Vagina (tissue), 2 donors: ENCODE measurements around the gene KLF4. TPM values are rescaled to one million over a fixed set of nuclear protein-coding genes. Genes with fewer than 3 reads are reported as not detected.

Source experiments
- DNase-seq, 2 donors: peaks; one replicate each; pipeline ENCODE4 v3.0.0-alpha.2; 2017; ENCODE audit errors: extremely low spot score in 2 of 2
- H3K27ac ChIP-seq: fragments of 200-600 bp; sonication (generic); one replicate; pipeline ENCODE4 v1.5.1; 2019
- H3K27me3 ChIP-seq: fragments of 200-600 bp; sonication (generic); one replicate; pipeline ENCODE4 v1.5.1; 2019
- H3K36me3 ChIP-seq, 2 donors: fragments of 200-600 bp; sonication (generic); one replicate each; pipeline ENCODE4 v1.5.1; 2017 to 2019
- H3K4me1 ChIP-seq: fragments of 200-600 bp; sonication (generic); one replicate; pipeline ENCODE4 v1.5.1; 2019
- H3K4me3 ChIP-seq, 2 donors: fragments of 200-600 bp; sonication (generic); 1 replicate in 1 of 2; 2 replicates in 1 of 2; pipeline ENCODE4 v1.5.1; 2016 to 2019
- H3K9me3 ChIP-seq: fragments of 200-600 bp; sonication (generic); one replicate; pipeline ENCODE4 v1.5.1; 2019
- CTCF ChIP-seq, 3 experiments: fragments of 450-650 bp in 2 of 3; fragments of 200-600 bp in 1 of 3; sonication (generic) in 1 of 3; IDR thresholded peaks; one replicate each; pipeline ENCODE4 v1.5.1; 2017 to 2019; ENCODE audit warnings: antibody characterized with exemption in 3 of 3, mild to moderate bottlenecking in 2 of 3, moderate library complexity in 2 of 3
- POLR2A ChIP-seq, 2 donors: fragments of 450-650 bp; IDR thresholded peaks; one replicate each; pipeline ENCODE4 v1.6.1; 2017; ENCODE audit warnings: antibody characterized with exemption in 2 of 2, mild to moderate bottlenecking in 2 of 2, moderate library complexity in 2 of 2
- POLR2AphosphoS5 ChIP-seq, 2 donors: sonication (generic); formaldehyde crosslinking; IDR thresholded peaks; one replicate each; pipeline ENCODE4 v1.9.0; 2017; ENCODE audit warnings: antibody characterized with exemption in 2 of 2, mild to moderate bottlenecking in 2 of 2, low read depth in 1 of 2; ENCODE audit not compliant: insufficient read depth in 1 of 2
- intact Hi-C: fragments of 100-400 bp; cut with DNase I; formaldehyde crosslinking; loops from one replicate; pipeline ENCODE4 v1.15.1; 2023
- total RNA-seq: library from RNA; depleted of rRNA; stranded (reverse); fragments of >200 nt; gene quantifications from one replicate; pipeline ENCODE4 v1.2.3, GENCODE V29; 2016

KLF4 gene
- total RNA-seq, 1 donor from 2014 or later = 144 TPM

GRCh38 chr9:107528686-107529085, 39.1 kb upstream of the KLF4 start:
- H3K4me1 ChIP-seq = no peaks in the 10 kb centered on the region
- DNase-seq = no peak
- no peaks in the 10 kb centered on the region for H3K27me3 ChIP-seq
- no peaks in the 10 kb centered on the region for H3K36me3 ChIP-seq
- intact Hi-C loops = no loop called here
- no peak overlapping the region for H3K4me3 ChIP-seq
- no peak overlapping the region for H3K27ac ChIP-seq
- no peak for TF ChIP-seq POLR2AphosphoS5 (IDR thresholded peaks at IDR 0.05; ENCODE audit: insufficient read depth in 1 of 2, low read depth in 1 of 2)
- no peaks in the 10 kb centered on the region for H3K9me3 ChIP-seq

- no peak overlapping the region for H3K4me3 ChIP-seq
Measured at GRCh38 chr9:107523539-107523938, 34.0 kb upstream of the KLF4 start.

GRCh38 chr9:107520186-107520585, 30.6 kb upstream of the KLF4 start:
- no peak for TF ChIP-seq CTCF (IDR thresholded peaks at IDR 0.05)
- TF ChIP-seq POLR2A (IDR thresholded peaks at IDR 0.05) = no peak
- no peak for TF ChIP-seq POLR2AphosphoS5 (IDR thresholded peaks at IDR 0.05; ENCODE audit: insufficient read depth in 1 of 2, low read depth in 1 of 2)
- Histone ChIP-seq H3K4me3 (no peak overlapping the region), H3K27ac (no peak overlapping the region), H3K36me3 (no peaks in the 10 kb centered on the region), H3K27me3 (no peaks in the 10 kb centered on the region), H3K4me1 (no peaks in the 10 kb centered on the region), H3K9me3 (no peaks in the 10 kb centered on the region)
- DNase-seq = no peak
- intact Hi-C loops = no loop called here

More at GRCh38 chr9:107523539-107523938, 34.0 kb upstream of the KLF4 start:
- no peak for TF ChIP-seq CTCF (IDR thresholded peaks at IDR 0.05)
- TF ChIP-seq POLR2AphosphoS5 (IDR thresholded peaks at IDR 0.05; ENCODE audit: insufficient read depth in 1 of 2, low read depth in 1 of 2) = no peak
- TF ChIP-seq POLR2A (IDR thresholded peaks at IDR 0.05) = no peak
- no peaks in the 10 kb centered on the region for H3K4me1 ChIP-seq
- DNase-seq = no peak
- no peaks in the 10 kb centered on the region for H3K9me3 ChIP-seq
- H3K36me3 ChIP-seq = no peaks in the 10 kb centered on the region
- intact Hi-C loops = no loop called here
- no peak overlapping the region for H3K27ac ChIP-seq
- H3K27me3 ChIP-seq = no peaks in the 10 kb centered on the region

GRCh38 chr9:107518037-107518807, 28.7 kb upstream of the KLF4 start:
- DNase-seq = no peak
- no peaks in the 10 kb centered on the region for H3K27me3 ChIP-seq
- H3K4me3 ChIP-seq = no peak overlapping the region
- no peaks in the 10 kb centered on the region for H3K9me3 ChIP-seq
- H3K4me1 ChIP-seq = no peaks in the 10 kb centered on the region
- no peaks in the 10 kb centered on the region for H3K36me3 ChIP-seq
- H3K27ac ChIP-seq = no peak overlapping the region
- TF ChIP-seq CTCF (IDR thresholded peaks at IDR 0.05) (no peak), POLR2A (IDR thresholded peaks at IDR 0.05) (no peak), POLR2AphosphoS5 (IDR thresholded peaks at IDR 0.05; ENCODE audit: insufficient read depth in 1 of 2, low read depth in 1 of 2) (no peak)
- intact Hi-C loops = no loop called here

- Histone ChIP-seq H3K4me3 (no peak overlapping the region), H3K9me3 (no peaks in the 10 kb centered on the region), H3K27ac (no peak overlapping the region), H3K4me1 (no peaks in the 10 kb centered on the region), H3K27me3 (no peaks in the 10 kb centered on the region), H3K36me3 (no peaks in the 10 kb centered on the region)
- no peak for TF ChIP-seq POLR2A (IDR thresholded peaks at IDR 0.05)
- TF ChIP-seq POLR2AphosphoS5 (IDR thresholded peaks at IDR 0.05; ENCODE audit: insufficient read depth in 1 of 2, low read depth in 1 of 2) = no peak
- no peak for TF ChIP-seq CTCF (IDR thresholded peaks at IDR 0.05)
- intact Hi-C loops = no loop called here
- DNase-seq = no peak
Measured at GRCh38 chr9:107513464-107514100, 24.0 kb upstream of the KLF4 start.
